ENCODE results near the gene TREM2.

TREM2 gene

DNA sequence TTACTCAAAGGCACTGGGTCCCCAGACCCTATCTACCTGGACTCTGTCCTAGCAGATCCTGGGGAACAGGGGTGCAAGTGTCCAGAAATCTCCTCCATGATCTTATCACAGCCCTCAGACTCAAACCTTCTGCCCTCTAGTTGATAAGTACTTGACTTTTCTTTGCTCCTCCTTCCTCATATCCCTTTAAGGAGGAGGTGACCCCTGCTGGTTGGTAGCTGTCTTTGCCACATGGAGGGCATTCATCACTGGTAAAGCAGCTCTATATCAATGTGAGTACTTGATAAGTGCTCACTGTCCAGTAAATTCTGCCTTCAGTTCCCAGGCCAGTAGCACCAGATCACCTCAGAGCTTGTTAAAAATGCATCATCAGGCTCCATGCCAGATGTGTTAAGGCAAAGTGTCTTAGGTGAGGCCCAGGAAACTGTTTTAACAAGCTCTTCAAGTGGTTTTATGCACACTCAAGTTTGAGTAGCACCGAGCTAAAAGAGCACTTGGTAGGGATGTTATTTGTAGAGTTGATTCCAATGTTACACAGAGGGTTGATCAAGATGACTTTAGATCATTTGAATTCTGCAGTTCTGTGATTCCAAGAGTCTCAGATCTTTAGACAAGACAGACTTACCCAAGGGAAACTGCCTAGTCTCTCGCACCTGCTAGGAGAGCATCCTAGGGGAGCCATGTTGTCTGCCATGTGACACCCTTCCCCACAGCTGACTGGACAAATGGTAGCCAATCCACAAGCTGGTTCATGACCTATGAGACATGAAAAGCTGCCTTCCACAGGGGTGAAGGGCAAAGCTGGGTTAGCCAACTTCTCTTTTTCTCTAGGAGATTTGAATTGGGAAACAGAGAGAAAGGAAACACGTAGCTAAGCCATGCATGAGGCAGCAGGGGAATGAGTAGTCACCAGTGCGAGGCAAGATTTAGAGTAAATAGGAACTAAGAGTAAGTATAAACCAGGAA, 19.4 kb upstream of the TREM2 start:
- DNase-seq (ENCODE audit: low spot score) = peak; percentile 26

DNA sequence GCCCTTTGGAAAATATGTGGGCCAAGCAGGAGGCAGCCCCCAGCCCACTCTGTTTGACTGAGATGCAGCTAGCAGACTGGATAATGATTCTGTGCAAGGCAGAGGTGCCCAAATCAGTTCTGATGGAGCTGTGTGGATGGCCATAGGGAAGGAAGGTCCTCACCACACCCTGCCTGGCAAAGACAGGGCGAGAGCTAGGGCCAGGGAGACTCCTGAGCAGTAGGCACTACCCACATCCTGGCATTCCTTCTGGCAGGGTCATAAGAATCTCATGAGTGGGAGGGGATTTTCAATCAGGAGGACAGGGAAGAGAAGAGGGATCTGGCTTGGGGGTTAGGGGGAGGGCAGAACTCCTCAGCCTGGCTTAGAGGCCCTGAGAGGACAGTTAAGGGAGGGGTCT, 18.6 kb upstream of the TREM2 start:
- no peak for DNase-seq (ENCODE audit: low spot score)

DNA sequence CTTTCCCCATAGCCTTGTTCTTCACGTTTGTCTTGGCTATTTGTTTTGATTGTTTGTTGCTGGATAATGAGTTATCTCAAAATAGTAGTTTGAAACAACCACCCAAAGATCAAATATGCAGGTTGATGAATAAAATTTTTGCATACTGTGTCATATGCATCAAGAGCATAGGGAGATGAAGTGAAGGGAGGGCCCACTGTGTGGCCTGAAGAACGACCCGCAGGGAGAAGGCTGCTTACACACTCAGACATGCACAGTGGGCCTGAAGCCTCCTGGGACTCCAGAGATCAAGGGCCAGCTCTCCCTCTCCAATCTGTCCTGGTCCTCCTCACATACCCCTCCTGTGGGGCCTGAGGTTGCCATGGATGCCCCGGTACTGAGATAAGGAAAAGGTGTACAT, 16.2 kb upstream of the TREM2 start:
- no peak for DNase-seq (ENCODE audit: low spot score)

DNA sequence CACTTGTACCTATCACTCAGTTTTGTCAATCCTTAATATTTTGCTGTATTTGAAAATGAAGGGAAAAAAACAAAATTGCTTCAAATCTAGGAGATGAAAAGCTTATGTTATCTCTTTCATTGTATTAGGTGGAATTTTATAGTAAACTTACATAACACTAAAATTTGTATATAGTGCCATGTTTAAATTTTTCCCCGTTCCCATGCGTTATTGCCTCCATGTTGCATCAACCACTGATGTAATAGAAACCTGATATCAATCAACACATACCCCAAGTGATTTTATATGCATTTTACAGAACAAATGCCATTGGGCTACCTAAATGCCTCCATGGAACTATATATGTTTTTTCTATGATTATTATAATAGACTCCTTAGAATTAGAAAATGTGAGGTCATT, 14.8 kb upstream of the TREM2 start:
- no peak for DNase-seq (ENCODE audit: low spot score)

DNA sequence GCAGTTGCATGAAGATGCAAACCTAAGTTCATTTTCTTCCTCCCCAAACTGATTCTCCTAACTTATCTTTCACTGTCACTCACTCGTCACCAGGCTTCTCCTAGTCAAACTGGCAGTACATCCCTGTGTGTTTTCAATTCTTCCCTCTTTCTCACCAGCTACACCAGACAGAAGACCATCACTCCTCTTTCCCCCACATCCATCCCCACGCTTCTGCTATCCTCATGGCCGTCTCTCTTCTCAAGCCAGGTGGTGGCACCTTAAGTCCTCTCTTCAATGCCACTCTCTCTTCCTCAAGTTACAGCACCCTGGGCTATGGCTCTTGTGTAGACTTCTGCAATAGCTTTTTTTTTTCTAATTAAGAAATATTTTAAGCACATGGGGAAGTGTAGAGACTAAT, 14.4 kb upstream of the TREM2 start:
- no peak for DNase-seq (ENCODE audit: low spot score)

DNA sequence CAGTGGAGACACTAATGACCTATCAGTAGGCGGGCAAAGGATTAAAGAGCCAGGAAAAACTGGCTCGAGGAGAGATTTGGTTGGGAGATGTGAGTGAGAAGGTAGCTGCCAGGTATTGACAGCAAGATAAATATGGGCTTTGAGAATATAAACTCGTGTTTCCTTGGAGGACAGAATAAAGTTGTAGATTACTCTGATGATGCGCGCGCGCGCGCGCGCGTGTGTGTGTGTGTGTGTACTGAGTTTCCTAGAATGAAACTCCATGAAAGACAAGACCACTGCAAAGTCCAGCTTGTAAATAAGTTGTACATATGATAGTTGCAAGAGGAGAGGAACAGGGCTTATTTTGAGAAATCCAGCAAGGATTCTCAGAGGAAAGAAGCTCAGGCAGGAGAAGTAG, 13.3 kb upstream of the TREM2 start:
- DNase-seq (ENCODE audit: low spot score) = no peak

DNA sequence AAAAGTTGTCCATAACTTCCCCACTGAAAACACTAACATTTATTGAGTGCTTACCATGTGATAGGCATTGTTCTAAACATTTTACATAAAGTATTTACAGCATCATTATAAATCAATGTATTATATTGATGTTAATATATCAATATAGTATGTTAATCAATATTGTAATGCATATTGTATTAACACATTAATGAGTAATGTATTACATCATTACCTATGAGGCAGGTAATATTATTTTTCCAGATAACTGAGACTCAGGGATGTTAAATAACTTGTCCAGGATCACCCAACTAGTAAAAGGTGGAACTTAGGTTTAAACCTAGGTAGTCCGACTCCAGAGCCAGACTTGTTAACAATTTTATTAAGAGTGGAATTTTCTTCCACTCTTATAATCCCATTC, 12.2 kb upstream of the TREM2 start:
- no peak for DNase-seq (ENCODE audit: low spot score)

DNA sequence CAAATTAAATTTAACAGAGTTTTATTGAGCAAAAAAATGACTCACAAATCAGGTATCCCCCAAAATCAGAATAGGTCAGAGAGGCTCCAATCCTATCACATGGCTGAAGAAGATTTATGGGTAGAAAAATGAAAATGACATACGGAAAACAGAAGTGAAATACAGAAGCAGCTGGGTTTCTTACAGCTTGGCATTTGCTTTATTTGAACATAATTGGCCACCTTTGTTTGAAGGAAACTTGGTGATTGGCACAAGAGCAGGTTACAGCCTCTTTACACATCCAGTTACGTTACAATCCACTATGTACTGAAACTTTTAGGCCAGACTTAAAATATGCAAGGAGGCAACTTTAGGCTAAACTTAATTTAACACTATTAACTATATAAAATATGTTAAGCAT, 11.7 kb upstream of the TREM2 start:
- no peak for DNase-seq (ENCODE audit: low spot score)

DNA sequence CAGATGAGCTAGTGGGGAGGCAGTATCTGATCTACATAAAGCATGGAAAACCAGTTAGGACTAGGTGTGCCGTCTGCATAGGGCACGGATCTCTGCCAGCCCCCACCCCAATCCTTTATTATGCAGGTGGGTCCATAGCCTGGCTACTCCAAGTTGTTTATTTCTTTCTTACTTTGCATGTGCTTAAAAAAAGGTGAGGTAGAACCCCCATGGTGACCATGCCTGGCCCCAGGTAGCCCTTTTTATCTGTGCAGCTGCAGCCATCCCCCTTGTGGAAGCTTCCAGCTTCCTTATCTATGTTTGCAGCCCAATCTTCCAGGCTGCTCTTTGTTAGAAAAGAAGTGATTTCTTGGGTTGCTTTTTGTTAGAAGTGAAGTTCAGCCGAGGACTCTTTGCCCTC, 9.0 kb upstream of the TREM2 start:
- DNase-seq (ENCODE audit: low spot score) = no peak

DNA sequence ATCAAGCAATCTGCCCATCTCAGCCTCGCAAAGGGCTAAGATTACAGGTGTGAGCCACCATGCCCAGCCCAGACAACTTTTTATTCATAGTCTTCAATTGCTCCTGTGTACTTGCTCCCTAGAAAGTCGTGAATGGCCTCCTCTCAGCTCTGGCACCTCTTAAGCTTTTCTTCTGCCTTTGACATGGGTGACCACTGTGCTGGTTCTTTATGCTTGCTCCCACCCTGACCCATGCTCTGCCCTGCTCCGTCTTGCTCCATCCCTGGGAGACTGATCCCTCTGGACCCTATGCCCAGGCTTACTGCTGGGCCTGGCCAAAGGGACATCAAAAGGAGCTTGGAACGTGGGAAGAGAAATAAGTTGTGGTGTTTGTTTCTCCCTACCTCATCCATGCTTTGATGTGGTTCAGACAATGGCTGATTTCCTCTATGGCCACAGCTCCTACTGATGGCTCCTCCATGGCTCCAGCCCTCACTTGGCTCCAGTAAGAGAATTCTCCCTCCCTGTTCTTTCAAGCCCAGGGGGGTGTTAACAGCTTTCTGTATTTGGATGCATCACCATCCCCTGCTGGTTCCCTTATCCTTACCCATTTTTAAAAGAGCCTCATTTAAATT, 7.7 kb upstream of the TREM2 start:
- no peak for DNase-seq (ENCODE audit: low spot score)

DNA sequence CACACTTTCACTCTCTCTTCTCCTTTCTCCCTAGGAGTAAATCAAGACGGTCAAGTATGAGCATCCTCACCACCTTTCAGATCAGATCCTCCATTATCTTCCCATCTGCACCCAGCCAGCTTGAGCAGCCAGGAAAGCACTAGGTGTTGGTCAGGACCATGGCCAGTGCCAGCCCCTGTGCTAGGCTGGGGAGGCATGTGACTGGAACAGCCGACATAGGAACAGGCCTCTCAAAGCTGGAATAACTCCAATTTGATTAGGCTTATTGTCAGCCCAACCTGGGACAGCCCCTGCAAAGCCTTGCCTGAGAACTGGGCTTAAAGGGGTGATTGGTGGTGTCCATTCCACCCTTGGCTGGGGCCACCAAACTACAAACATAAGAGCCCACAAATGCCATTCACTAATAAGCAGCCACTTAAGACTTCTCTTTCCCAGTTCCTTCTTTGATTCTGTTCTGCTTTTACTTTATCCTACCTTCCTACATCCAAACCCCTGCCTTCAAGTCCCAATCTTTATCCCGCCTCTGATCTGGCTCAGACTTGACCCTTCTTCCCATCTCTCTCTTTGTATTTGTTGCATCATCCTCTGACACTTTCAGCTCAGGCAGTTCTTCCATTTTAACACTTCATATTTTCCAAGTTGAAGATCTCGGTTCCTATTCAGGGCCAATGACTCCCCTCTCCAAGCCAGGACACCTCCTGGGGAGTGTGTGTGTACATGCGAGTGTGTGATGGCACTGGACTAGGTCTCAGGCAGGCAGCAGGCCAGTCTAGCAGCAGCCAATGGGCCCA, 4.5 kb upstream of the TREM2 start:
- no peak for DNase-seq (ENCODE audit: low spot score)

DNA sequence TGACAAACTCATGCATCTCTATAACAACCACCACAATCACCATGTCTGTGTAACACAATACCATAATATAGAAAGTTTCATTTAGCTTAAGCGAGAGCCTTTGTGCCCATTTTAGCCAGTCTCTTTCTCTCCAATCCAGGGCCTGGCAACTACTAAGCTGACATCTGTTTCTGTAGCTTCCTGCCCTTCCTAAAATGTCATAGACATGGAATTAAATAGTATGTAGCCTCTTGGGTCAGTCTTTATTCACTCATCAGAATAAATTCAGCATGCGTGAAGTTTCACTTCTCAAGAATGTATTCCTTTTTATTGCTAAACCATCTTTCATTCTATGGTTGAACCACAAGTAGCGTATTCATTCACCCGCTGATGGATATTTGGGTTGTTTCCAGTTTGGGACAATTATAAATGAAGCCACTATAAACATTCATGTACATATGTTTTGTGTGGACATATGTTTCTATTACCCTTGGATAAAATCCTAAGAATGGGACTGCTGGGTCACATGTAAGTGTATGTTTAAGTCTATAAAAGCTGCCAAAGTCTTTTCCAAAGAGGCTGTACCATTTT, 1.7 kb upstream of the TREM2 start:
- DNase-seq (ENCODE audit: low spot score) = no peak

DNA sequence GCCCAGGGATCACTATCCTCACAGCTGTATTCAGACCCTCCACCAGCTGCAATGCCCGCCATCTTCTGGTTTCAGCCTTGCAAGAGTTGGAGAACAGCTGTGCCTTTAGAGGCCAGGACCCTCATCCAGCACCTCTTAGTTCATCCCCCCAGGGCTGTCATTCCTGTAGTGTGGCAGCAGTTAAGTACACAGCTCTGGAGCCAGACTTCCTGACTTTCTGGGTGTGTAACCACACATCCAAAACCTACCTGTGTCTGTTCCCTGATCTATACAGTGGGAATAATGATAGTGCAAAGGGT, 452 bp upstream of the TREM2 start:
- no peak for DNase-seq (ENCODE audit: low spot score)

DNA sequence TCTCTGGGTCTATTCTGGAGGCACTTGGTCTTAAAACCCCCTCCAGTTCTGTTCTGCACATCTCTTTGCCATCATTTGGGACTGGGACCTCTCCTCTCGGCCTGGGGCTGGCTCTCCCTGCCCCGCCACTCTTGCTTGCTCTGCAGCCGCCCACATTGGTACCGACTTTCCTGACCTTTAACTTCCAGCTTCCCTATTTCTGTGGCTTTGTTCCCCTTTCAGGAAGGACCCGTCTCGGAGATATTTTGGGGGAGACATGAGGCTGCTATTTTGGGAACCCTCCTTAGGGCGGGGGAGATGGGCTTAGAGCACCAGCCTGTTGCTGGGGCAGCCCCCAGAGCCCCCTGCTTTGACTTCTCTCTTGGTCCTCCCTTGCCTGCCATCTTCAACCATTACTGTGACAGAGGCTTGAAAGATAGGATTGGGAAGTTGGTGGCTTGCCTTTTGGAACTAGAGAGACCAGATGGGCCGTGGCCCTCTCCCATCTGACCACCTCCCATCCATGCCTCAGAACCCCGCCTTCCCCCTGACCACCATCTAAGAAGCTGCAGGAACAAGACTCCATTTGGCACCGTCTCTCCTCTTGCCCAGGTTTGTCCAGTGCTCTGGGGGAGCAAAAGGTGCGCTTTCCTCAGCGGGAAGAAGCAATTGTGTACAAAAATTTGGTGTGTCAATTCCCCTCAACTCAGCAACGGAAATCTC, 914 bp downstream of the TREM2 start:
- DNase-seq (ENCODE audit: low spot score) = no peak

DNA sequence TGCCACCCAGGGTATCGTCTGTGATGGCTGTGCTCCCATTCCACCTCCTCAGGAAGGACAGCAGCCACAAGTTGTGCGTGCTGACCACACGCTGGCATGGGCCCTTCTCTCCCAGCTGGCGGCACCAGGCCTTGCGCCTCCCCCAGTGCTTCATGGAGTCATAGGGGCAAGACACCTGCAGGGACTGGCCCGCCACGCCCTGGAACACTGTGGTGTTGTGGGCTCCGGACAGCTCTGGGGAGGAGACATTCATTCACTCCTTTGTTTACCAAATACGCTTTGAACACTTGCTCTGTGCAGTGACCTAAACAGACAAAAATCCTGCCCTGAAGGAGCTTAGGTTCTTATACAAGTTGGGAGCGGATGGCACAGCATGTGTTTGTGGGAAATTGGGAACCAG, 1.5 kb downstream of the TREM2 start:
- no peak for DNase-seq (ENCODE audit: low spot score)

DNA sequence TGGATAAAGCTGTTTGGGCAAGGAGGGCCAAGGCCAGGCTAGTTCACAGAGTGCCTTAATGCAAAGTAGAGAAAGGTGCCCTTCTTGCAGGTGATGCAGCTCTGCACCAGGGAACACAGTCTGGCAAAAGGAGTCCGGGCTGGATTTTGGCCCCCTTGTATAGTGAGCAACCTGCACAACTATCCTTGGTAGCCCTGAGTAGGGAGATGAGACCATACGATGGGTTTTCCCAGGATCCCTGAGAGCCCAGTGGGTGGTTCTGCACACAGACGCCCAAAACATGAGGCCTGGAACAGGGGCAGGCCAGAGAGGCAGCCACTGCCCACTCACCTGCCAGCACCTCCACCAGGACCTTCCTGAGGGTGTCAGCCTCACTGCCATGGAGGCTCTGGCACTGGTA, 2.0 kb downstream of the TREM2 start:
- no peak for DNase-seq (ENCODE audit: low spot score)

DNA sequence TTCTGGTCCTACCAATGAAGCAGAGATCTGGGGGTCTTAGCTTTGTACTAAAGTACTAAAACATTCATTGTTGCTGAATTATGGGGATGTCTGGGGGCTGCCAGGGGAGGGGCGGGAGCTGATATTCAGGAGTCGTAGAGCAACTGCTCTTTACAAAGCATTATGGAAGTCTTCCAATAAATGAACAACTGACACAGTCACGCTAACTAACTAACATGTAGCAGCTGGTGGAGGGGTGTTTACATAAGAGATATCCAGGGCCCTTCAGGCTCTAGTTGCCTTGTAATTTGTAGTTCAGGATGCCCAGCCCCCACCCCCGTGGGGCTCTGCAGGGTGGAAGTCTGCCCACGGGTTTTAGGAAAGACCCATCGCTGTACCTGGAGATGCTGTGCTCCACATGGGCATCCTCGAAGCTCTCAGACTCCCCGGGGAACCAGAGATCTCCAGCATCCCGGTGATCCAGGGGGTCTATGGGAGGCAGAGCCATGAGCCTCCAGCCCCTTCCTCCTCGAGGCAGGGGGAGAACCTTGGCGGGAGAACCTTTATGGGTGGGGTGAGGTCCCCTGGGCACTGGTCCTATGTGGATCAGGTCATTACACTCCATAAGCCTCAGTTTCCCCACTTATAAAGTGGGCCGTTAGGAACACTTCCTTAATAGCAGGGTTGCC, 3.4 kb downstream of the TREM2 start:
- DNase-seq (ENCODE audit: low spot score) = no peak

DNA sequence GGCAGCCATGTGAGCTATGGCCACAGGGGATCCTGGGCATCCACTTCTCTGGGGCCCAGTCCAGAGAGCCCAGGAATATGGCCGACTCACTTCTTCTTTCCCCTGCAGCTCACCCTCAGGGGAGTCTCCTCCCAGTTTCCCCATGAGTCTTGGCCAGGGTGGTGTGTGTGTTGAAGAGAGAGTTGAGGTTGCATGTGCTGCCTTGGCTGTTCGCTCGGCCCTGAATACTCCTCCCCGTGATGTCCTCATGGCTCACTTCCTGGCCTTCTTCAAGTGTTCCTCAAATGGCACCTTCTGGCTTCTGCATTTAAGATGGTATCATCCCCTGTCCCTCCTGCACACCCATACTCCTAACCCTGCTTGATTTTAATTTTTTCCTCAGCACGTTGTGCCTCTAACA, 5.6 kb downstream of the TREM2 start:
- DNase-seq (ENCODE audit: low spot score) = no peak

DNA sequence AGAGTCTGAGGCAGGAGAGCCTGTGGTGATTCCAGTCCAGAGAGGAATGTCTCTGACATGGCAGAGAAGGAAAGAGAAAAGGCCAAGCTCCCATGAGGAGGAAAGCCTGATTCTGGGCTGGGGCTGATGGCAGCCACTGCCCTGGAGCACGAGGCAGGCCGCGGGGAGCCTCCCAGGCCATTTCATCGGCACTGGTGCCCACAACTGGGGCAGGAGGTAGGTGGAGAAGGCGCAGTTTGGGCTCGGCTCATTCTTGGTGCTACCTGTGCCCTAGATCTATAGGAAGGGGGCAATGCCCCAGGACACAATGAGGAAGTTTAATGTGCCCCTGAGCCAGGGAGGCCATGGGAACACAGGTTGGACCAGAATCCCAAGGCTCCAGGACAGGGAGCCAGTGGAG, 6.1 kb downstream of the TREM2 start:
- no peak for DNase-seq (ENCODE audit: low spot score)

DNA sequence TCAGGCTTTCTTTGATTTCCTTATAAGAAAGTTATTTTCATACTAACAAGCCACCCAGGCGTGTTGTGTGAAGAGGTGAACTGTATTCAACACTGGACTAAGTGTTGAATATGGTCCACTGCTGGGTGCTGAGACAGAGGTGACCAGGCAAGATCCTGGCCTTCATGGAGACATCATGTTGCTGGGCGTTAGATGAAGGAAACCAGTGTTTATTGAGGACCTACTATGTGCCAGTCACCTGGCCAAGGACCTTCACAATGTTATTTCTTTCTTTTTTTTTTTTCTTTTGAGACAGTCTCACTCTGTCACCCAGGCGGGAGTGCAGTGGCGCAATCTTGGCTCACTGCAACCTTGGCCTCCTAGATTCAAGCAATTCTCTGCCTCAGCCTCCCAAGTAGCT, 6.9 kb downstream of the TREM2 start:
- DNase-seq (ENCODE audit: low spot score) = no peak

DNA sequence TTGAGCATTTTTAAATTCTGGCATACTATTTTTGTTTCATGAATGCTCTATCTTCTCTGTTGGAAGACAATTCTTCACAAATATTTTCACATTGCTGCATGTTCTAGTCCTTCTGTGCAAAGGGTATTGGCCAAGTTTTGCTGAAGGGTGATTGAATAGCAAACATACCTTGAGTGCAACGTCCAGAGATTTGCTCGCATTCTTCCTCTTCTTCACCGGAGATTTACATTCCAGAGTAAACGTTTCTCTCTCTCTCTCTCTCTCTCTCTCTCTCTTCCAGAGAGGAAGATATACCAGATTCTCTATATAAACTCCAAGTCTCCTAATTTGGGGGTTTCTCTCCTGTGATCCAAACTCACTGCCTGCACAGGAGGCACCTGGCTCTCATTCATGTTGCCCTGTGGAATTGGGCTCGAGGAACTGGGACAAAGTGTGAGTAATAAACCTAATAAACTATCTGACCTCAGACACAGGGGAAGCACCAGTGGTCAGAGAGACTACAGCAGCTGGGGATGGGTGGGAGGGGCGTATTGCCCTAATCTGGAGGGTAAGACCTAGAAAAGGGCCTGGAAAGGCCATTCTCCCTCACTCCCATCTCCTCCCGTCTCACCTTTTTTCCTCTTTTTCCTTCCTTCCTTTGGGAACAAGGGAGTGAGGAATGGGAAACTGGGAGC, 7.6 kb downstream of the TREM2 start:
- no peak for DNase-seq (ENCODE audit: low spot score)
